Glutamatergic neuron (in vitro differentiated cells): Measurements from ENCODE around the gene ACADVL. TPM values are rescaled to one million over a fixed set of nuclear protein-coding genes. Genes with fewer than 3 reads are reported as not detected.

ENCODE experiments used
- DNase-seq: peaks from one replicate; pipeline ENCODE4 v3.0.0; 2022
- H3K27ac Mint-ChIP-seq: one replicate; pipeline ENCODE4 v1.8.0; 2020; ENCODE audit warnings: mild to moderate bottlenecking, mixed read lengths, inconsistent platforms; ENCODE audit not compliant: unreplicated experiment
- H3K27me3 Mint-ChIP-seq: one replicate; pipeline ENCODE4 v1.8.0; 2020; ENCODE audit warnings: mild to moderate bottlenecking, moderate library complexity, mixed read lengths, inconsistent platforms; ENCODE audit not compliant: unreplicated experiment
- H3K36me3 Mint-ChIP-seq: one replicate; pipeline ENCODE4 v1.8.0; 2020; ENCODE audit warnings: mild to moderate bottlenecking, mixed read lengths, inconsistent platforms; ENCODE audit not compliant: unreplicated experiment
- H3K4me1 Mint-ChIP-seq: one replicate; pipeline ENCODE4 v1.8.0; 2020; ENCODE audit warnings: mild to moderate bottlenecking, low read depth, mixed read lengths, inconsistent platforms; ENCODE audit not compliant: unreplicated experiment
- H3K4me3 Mint-ChIP-seq: one replicate; pipeline ENCODE4 v1.8.0; 2020; ENCODE audit warnings: mild to moderate bottlenecking, mixed read lengths, inconsistent platforms; ENCODE audit not compliant: unreplicated experiment
- H3K9me3 Mint-ChIP-seq: one replicate; pipeline ENCODE4 v1.8.0; 2020; ENCODE audit warnings: mild to moderate bottlenecking, moderate library complexity, mixed read lengths, inconsistent platforms; ENCODE audit not compliant: unreplicated experiment
- total RNA-seq: library from RNA; stranded (reverse); fragmentation: NEBNext Ultra II Directional; extraction: Animal tissue kit (Norgen Biotek cat#: 25700); gene quantifications from one replicate; pipeline ENCODE4 v1.2.1, GENCODE V29; 2021; ENCODE audit not compliant: unreplicated experiment
- TF ChIP-seq, protein P1 (sequence below): fragments of 200-600 bp; sonication (generic); IDR thresholded peaks from one replicate; pipeline ENCODE4 v1.5.0; 2021; ENCODE audit not compliant: partially characterized antibody, unreplicated experiment

The ACADVL gene
- total RNA-seq, 1 donor from 2014 or later, result 375 TPM

DNA sequence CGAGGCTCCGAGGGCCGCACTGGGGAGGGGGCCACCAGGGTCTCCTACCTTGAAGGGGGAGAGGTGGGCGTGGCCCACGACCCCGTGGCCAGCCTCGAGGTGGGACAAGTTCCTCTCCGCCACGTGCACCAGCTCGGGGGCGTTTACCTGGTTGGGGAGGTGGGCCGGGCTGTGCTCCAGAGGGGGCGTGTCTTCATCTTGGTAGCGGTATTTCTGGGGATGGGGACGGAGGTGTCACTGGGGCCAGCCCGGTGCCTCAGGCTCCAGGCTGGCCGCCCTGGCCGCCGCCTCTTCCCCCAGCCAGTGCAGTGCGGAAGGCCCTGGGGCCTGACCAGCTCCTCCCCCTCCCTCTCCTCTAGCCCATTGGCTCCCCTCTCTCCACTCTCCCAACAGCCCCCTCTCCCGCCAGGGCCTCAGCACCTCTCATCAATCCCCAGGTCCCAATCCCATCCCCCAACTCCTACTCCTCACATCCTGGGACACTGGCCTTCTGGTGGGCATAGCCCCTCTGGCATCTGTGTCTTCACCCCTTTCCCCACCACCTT lies 11.6 kb upstream of the ACADVL start:
- H3K4me1 Mint-ChIP-seq, result peaks cover 46% of the 10 kb centered on the region
- H3K4me3 Mint-ChIP-seq, result peak overlapping the region; percentile 76
- H3K27me3 Mint-ChIP-seq, result peaks cover 27% of the 10 kb centered on the region
- peak overlapping the region; percentile 66 for H3K27ac Mint-ChIP-seq
- H3K9me3 Mint-ChIP-seq, result peaks cover 20% of the 10 kb centered on the region
- TF ChIP-seq, protein P1, sequence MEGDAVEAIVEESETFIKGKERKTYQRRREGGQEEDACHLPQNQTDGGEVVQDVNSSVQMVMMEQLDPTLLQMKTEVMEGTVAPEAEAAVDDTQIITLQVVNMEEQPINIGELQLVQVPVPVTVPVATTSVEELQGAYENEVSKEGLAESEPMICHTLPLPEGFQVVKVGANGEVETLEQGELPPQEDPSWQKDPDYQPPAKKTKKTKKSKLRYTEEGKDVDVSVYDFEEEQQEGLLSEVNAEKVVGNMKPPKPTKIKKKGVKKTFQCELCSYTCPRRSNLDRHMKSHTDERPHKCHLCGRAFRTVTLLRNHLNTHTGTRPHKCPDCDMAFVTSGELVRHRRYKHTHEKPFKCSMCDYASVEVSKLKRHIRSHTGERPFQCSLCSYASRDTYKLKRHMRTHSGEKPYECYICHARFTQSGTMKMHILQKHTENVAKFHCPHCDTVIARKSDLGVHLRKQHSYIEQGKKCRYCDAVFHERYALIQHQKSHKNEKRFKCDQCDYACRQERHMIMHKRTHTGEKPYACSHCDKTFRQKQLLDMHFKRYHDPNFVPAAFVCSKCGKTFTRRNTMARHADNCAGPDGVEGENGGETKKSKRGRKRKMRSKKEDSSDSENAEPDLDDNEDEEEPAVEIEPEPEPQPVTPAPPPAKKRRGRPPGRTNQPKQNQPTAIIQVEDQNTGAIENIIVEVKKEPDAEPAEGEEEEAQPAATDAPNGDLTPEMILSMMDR, result no peak
- no peak for DNase-seq
- no peaks in the 10 kb centered on the region for H3K36me3 Mint-ChIP-seq

DNA sequence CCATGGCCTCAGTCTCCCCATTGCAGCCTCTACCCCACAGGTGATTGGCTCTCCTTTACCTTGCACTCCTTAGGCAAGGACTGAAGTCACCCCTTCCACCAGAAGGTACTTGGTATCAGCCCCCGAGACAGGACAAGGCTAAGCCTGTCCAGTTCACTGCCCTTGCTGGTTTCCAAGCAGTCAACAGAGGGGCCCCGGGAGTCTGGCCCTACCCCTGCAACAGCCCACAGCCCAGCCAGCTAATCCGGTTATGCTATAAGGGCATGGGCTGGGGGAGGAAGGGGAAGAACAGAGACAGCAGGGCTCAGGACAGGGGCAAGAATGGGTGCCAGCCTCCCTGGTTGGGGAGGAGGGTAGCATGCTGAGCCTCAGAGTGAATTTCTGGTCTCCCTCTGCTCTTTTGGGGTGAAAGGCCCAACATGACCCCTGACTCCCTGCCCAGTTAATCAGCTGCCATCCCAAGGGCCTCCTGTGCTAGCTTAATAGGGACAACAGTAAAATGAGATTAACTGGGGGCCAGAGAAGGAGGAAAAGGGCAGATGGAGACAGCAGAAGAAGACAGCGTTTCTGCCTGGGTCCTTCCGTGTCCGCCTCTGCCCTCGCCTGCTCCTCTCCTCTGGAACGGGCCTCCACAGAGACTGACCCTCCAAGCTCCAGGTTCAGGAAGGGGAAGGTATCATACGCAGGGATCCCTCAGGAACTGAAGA lies 10.8 kb upstream of the ACADVL start:
- peaks cover 49% of the 10 kb centered on the region for H3K4me1 Mint-ChIP-seq
- H3K4me3 Mint-ChIP-seq, result peak overlapping the region; percentile 76
- H3K27ac Mint-ChIP-seq, result peak overlapping the region; percentile 66

DNA sequence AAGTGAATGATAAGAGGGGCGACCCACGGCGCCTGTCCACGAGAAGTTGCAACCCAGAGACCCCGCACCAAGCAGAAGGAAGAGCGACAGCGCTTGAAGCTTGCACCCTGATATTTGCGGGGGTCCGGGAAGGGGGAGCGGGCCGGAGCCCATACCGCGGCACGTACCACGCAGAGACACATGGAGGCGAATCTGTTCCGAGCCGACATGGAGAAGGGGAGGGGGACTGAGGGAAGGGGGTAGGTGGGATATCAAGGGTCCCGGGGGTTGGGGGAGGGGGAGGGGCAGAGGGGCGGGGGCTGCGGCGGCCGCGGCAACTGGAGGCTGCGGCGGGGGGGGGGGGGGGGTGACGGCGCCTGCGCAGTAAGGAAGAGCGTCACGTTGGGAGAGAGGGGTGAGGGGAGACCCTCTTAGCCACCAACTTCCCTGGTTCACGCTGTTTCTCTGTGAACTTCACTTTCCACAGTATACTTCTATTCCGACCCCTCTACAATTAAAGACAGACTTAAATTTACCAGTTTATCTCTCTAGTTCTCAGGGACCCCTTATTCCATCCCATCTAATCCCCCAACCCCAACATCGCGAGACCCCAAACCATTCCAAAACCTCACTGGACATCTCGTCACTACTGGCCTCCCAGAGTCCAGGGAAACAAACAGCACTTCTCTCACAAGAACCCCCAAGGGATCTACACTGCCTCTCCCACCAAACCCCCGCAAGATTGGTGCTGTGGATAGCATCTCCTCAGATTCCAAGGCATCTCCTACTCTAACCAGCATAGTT lies 8.1 kb upstream of the ACADVL start:
- TF ChIP-seq, protein P1, result no peak
- Mint-ChIP-seq H3K9me3 (peaks cover 9% of the 10 kb centered on the region), H3K36me3 (no peaks in the 10 kb centered on the region), H3K4me3 (peak overlapping the region; percentile 85), H3K27me3 (peaks cover 24% of the 10 kb centered on the region), H3K27ac (peak overlapping the region; percentile 39), H3K4me1 (peaks cover 45% of the 10 kb centered on the region)
- no peak for DNase-seq

More for the DNA sequence above, 10.8 kb upstream of the ACADVL start:
- no peaks in the 10 kb centered on the region for H3K36me3 Mint-ChIP-seq
- H3K27me3 Mint-ChIP-seq, result peaks cover 29% of the 10 kb centered on the region
- no peak for DNase-seq
- peaks cover 20% of the 10 kb centered on the region for H3K9me3 Mint-ChIP-seq
- TF ChIP-seq, protein P1, result no peak

DNA sequence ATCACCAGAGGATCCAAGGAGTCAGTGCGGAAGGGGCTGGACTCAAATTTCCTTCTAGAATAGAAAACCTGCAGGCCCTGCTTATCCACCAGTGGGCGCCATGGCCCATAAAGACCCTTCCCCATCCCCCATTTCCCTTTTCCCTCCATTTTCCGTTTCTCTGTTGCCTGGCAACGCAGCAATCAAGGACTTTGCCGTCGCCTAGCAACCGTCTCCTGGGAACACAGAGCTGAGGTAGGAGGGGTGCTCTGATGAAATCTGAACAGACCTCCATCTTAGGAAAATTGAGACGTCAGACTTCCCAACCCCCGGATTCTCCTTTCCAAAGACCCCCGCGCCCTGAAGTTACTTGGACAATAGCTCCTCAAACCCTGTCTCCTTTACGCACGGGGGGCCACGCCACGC lies 5.8 kb upstream of the ACADVL start:
- H3K4me3 Mint-ChIP-seq, result peak overlapping the region; percentile 92
- TF ChIP-seq, protein P1, result peak; percentile 77
- peak; percentile 96 for DNase-seq
- H3K9me3 Mint-ChIP-seq, result peaks cover 6% of the 10 kb centered on the region
- H3K4me1 Mint-ChIP-seq, result peaks cover 44% of the 10 kb centered on the region
- H3K36me3 Mint-ChIP-seq, result no peaks in the 10 kb centered on the region
- H3K27me3 Mint-ChIP-seq, result peaks cover 21% of the 10 kb centered on the region
- H3K27ac Mint-ChIP-seq, result peak overlapping the region; percentile 98
